SIG-M5 (cell line): ENCODE data around the gene KSR1.

ENCODE experiments used
- DNase-seq: peaks from one replicate; lab custom pipeline; 2025; lab: John Stamatoyannopoulos, UW

KSR1 gene

DNA sequence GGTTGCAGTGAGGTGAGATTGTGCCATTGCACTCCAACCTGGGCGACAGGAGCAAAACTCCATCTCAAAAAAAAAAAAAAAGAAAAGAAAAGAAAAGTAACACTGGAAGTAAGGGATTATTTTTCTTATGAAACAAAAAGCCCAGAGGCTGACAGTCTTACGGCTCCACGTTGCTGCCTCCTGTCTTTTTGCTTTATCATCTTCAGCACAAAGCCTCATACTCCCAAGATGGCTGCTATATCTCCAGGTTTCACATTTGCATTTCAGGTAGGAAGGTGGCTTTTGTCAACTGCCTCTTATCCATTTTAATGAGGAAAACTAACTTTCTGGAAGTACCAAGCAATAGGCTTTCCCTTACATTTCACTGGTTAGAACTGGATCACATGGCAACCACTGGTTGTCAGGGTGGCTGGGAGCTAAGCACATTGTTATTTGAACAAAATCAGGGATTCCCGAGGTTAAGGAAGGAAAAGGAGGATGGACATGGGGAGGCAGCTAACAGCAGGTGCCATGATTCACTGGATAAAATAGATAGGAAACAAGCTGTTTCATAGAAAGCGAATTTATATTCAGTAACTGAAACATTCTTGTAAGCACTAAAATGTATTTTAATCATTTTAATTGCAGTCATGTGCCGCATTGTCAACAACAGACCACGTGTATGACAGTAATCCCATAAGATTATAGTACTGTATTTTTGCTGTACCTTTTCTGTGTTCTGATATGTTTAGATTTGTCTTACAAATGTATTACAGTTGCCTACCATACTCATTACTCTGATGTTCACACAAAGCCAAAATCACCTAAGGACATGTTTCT, 58.6 kb downstream of the KSR1 start:
- DNase-seq = no peak

DNA sequence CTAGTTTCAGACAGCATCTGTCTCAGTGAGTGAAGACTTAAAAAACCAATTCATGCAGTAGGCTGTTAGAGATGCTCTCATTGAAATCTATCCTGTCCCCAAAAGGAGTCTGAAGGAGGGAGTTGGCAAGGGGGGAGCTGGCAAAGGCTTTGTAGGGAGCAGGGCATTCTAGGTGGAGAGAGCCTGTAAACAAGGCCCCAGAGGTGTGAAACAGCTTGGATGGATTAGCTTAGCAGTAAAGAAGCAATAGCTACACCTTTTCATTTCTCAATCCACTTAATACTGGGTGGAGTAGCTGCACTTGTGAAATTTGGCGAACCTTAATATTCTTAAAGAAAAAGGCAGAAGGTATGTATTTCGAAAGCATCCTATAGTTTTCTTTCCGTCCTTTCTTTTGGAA, 61.8 kb downstream of the KSR1 start:
- DNase-seq = no peak

DNA sequence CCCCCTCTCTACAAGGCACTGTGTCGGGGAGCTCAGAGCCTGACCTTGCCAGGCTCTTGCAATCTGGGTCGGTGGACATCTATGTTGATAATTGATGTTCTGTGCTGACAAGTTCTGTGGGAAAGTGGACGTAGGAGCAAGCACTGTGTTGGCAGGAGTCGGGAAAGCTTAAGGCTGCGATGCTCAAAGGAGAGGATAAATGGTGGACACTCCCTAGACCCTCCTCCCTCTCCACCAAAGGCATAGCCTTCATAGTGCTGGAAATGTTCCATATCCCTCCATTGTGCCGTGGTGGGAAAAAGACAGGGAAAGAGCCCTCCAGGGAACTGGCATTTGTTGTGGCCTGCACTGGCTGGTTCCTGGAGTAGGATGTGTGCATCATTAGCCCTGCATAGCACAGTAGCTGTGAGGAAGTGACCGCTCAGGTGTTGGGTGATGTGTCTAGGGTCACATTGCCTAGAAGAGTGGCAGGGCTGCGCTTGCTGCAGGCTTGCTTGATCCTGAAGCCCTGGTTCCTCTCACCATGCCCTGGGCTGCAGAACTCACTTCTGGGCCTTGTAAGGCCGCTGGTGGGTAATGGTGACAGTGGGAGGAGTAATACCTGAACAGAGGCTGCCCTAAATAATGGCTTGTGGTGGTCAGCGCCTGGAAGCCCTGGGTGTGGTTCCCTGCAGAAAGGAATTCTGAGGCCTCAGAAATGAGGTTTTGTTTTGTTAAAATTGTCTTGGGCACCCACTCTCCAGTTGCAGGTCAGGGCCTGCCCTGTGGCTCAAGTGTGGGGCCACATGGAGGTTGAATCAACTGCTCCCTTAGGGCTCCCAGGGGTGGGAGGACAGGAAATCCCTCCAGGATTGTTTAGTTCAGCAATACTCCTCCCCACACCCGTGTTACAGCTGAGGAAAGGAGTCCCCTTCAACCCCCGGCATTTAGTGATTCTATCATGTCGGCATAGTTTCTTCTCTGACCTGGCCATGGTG, 62.6 kb downstream of the KSR1 start:
- no peak for DNase-seq

DNA sequence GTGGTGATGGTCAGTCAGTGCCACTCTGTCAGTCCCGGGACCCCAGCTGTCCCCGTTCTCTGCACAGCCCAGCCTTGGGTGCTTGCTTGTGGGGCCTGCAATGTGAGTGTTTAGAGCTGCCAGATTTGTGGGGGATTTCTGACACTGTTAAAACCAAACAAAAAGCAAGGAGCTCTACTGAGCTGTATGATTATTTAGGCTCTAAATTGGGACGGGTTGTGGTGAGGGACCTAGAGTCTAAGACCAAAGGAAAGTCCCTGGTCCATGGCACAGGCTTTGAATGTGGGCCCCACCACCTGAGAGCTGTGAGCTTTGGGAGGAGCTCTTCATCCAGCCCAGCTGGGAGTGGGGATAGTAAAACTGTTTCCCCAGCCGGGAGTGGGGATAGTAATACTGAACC, 63.3 kb downstream of the KSR1 start:
- DNase-seq = no peak

DNA sequence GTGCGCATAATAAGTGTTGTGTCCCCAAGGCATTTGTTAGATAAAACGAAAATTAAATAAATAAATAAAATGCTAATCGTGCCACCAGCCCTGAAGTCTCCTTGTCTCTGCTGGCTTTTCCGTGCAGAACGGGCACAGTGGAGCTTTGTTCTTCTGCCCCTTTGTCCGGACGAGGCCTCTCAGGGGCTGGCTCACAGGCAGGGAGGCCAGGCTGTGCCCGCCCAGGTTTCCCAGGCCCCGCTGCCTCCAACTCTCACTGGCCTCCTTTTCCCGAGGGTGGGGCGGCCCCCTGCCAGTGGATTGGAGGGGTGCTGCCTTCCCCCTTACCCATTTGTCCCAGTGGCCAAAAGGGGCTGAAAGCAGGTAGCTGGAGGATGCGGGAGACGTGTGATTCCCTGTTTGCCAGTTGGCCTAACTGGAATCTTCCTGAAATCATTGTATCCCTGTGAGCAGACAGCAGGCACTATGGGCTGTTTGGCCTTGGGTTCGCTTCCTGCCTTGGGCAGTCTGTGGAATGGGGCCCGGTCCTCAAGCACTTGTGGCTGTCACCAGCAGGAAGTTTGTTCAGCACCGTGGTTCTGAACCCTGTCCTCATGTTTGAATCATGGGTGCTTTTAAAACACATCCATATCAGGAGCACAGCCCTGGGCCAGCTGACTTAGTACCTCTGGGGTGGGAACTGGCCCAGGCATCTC, 64.4 kb downstream of the KSR1 start:
- DNase-seq = no peak

DNA sequence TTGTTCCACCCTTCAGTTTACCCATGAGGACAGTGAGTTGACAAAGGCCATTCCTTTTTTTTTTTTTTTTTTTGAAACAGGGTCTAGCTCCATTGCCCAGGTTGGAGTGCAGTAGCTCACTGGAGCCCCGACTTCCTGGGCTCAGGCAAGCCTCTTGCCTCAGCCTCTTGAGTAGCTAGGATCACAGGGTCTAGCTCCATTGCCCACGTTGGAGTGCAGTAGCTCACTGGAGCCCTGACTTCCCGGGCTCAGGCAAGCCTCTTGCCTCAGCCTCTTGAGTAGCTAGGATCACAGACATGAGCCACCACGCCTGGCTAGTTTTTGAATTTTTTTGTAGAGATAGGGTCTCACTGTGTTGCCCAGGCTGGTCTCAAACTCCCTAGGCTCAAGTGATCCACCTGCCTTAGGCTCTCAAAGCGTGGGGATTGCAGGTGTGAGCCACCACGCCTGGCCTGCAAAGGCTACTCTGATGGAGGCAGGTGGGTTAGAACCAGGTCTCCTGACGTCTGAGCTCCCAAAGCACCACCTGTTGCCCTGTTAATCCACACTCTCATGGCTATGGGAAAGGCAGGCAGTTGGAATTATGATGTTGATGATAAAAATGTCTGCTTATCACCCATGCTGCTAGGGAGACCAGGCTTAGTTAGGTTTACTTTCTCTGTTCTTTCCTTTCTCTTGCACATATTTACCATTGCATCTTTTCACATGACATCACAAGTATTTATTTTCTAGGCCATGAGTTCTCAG, 65.2 kb downstream of the KSR1 start:
- DNase-seq = no peak

DNA sequence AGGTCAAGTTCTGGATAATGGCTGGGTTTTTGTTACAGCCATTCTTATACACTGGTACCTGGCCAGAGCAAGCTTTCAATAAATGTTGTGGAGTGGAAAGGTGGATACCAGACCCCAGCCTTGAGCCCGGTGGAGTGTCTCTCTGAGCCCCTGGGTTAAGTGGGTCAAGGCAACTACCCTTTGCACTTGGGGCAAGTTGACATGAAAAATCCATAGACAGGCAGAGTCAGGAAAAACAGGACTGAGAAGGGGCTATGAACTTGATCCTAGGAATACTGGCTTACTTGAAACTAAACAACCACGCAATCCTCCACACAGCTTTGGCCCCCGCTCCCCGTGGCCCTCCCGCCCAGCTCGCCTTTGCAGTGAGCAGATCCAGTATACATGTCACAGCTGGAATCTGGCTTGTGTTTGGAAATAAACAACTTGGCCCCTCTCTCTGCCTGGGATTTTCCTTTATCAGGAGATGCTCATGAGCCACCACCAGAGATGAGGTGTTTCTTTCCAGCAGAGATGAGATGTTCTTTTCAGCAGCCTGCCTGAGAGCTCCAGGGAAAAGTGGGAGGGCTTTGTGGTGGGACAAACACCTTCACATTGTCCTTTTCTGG, 65.9 kb downstream of the KSR1 start:
- DNase-seq = no peak

DNA sequence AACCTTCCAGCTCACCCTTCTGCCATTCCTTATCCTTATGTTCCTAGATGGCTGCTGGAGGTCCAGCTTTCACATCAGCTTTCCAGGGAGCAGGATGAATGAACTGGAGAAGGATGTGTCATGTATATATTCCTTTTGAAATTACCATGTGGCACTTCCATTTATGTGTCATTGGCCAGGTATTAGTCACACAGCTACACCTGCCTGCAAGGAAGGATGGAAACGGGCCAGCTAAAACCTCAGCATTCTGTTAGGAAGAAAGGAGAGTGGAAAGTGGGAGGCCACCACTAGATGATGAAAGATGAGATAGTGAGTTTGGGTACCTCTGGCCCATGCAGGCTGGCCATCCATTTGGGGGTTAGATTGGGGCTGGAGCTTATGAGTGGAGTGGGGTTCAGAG, 67.5 kb downstream of the KSR1 start:
- no peak for DNase-seq

DNA sequence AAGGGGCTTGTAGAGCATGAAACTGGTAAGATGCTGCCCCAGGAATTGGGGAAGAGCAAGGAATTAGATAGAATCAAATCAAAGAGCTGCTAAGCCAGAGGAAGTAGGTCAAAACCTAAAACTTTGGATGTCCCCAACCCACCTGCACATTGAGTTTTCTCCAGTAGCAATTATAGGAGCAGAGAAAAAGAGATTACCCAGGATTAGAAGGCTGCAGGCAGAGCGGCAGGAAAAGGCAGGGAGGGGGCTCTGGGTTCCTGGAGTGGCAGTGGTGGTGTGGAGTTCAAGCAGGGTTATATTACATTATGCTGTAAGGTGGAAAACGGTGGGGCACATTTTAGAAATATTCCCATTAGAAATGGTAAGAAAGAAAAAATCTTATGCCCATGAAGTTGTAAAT, 68.3 kb downstream of the KSR1 start:
- no peak for DNase-seq

DNA sequence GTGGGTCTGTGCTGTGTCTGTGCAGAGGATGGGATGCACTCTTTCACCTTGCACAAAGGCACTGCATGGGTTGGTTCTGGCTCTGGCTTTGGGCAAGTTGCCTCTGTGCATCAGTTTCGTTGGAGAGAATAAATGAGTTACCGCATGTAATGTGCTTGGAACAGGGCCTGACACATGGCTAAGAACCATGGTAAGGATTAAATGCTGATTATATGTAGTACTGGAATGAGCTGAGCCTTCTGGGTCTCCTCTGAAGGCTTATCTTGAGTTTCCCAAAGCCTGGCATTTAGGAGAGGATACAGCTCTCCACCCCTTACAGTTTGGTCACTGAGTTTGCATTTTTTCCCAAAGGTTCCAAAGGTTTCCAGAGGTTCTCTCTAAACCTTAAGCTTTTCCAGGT, 69.1 kb downstream of the KSR1 start:
- no peak for DNase-seq

DNA sequence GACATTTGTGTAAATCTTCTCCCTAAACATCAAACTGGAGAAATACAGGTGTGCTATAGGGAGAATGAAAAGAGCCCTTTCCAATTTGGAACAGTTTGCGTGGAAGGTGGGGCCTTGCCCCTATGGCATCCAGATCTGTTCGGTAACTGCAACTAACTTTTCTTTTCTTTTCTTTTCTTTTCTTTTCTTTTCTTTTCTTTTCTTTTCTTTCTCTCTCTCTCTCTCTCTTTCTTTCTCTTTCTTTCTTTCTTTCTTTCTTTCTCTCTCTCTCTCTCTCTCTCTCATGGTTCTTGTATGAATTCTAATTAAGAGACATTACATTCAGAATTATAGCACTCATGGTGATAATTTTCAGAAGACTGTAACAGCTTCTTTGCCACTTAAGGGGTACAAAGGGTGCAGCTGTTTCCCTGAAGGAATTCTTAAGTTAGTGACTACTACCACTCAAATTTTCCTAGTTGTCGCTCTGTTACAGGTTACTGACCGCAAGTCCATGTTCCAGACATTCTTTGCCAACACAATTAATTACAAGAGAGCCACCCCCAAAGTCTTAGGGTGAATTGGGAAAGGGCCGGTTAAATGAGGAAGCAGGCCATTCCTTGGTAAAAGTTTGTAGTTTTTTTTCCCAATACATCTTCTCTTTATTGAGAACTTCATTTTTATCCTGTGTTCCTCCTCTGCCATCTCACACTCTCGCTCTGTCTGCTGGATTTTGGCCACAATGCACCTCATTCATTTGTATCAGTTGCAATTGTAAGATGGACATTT, 69.8 kb downstream of the KSR1 start:
- no peak for DNase-seq

DNA sequence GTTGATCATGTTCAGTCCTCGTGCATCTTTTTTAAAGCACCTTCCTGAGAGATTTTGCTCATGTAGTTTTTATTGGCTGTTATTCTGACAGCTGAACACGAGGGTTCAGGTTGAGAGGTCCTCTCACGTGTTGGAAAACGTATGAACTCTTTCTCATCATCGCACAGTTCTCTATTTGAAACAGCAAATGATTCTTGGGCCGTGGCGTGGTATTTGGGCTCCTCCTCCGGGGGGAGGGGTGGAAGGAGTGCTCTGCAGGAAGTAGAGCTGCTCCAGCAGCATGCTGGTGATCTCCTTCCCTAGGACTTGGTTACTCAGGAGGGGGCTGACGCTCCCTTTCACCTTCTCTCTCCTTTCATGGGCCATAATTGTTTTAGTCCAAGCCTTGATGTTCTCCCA, 70.4 kb downstream of the KSR1 start:
- no peak for DNase-seq

DNA sequence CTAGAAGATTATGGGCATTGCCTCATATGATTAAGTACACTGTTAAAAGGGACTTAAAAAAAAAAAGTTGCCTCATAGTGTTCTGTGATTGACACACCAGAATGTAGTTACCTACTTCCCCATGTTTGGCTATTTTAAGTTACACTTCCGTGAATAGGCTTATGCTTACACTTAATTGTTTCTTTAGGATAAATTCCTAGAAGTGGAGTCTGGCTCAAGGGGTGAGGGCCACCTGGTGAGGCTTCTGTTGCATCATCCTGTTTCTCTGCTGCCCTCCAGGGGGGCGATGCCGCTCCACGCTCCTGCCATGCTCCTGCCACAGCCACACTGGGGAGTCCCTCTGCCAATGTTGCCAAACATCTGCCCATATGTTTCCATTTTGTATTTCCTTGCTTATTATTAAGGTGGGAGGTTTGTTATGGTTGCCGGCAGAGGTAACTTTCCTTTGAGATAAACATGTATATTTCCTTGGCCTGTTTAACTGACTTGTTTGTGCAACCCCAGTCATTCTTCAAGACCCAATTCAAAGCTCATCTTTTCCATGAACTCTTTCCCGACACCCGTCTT, 73.1 kb downstream of the KSR1 start:
- peak; percentile 82 for DNase-seq

DNA sequence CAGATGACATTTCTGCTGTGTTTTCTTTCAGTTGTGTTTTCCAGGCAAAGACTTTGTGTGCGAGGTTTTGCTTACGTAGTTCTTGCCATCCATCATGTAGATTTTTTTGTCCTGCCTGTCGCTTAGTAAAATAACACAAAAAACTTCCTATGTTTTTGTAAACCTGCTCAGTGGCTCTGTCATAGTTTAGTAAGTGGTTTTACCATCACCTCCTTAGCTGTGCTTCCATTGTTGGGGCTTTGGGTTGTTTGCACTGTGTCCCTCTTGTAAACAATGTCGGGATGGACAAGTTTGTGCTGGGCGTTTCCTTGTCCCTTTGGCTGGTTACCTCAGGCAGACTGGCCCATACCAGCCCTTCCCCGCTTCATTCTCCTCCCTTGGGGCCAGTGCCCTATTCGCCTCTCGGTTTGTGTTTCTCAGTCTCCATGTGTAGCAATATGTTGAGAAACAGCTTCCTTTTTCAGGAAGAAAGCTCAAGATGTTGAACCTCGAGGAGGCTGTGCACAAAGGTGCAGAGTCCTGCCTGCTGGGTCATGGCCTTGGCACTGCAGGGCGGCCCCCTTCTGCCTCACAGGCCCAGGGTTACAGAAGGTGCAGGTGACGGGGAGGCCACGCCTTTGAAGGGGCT, 74.6 kb downstream of the KSR1 start:
- peak; percentile 74 for DNase-seq

DNA sequence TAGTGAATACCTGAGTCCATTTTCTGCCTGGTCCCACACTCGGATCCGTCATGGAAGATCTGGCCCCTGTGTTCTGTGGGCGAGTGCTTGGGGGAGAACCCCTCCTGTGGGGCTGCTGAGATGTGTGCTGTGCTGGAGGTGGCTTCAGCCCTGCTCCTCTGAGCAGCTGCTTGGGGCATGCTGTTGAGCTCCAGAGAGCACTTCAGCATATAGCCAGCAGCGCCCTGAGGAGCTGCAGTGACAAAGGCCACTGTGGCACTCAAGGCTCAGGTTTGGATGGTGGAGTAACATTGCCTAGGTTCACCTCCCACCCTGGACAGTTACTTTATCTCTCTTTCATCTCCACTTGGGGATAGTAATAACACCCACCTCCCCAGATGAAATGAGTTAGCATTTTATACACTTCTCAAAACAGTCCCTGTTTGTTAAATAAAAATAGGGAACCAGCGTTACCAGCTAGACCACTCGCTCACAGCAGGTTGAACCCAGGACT, 75.3 kb downstream of the KSR1 start:
- no peak for DNase-seq

DNA sequence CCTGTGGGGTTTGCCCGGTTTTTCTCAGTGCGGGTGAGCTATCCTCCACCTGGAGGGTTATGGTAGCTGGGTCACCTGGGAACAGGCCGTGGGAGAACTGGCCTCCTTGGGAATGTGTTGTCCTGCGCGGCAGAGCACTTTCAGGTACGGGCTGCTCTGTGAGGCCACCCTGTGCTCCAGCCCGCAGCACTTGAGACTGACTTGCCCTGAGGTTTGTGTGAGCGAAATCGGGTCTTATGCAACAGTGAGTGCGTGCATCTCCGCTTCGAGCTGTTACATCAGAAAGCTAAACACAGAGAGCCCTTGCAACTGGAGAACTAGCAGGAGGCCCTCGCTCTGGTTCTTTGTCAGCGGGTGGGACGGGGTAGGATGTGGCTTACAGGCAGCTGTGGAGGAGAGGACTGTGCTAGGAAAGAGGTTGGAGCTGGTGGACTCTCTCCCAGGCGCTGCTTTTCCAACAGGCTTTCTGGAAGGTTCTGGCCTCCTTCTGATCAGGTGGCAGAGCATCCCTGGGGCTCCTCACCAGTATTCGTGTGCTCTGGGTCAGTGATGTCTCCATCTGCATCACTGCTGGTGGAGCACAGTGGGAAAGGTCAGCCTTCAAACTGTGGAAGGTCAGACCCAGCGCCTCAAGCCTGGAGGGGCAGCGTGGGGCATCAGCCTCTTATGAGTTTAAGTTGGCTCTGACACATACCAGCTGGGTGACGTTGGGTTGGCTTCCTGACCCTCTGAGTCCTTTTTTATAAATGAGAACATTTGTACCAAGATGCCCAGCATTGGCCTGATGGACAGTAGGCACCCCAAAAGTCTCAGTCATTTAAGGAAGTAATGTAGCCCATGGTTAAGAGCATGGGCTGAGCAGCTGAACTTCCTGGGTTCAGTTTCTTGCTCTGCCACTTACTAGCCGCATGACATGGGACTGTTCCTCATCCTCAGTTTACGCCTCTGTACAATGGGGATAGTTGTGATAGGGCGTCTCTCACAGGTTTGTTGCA, 76.3 kb downstream of the KSR1 start:
- DNase-seq = peak; percentile 98

DNA sequence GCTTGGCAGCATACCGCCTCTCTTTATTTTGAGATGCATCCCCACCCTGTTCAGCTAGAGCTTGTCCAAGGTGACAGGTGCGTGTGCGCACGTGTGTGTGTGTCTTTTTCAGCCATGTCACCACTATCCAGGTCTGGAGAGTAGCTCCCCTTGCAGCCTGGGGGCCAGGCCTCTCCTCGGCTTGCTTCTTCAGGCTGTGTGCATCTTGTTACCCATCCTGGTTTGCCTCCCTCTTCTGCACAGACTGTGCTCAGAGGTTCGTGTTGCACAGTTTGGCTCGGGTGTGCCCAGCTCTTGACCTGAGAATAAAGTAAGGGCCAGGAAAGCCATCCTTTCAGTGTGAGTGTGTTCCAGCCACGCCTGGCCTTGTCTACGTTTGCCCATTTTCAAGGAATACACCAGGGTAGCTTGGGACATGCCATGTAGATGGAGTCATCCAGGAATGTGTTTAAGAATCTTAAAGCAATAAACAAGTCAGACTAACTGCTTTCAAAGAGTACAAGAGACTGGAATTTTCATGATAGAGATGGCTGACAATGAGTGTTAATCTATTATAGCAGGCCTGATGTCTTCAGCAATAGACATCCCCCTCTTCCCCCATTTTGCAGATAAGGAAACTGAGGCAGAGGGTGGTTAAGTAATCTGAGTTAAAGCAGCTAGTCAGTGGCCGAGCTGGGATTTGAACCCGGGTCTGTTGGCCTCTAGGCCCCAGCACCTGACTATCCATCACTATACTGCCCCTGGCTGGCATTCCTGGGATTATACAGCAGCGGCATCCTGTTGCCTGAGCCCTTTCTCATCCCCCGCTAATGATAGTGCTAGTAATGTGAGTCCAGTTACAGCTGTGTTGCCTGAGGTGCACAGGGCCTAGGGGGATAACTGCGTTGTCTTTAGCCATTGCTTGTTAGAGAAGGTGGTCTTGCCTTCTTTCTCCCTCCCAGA, 77.9 kb downstream of the KSR1 start:
- DNase-seq = no peak
